Mesothelial cell of epicardium (in vitro differentiated cells): Measurements from ENCODE around the gene R3HDM1. TPM values are rescaled to one million over a fixed set of nuclear protein-coding genes. Genes with fewer than 3 reads are reported as not detected.

Experiments
- DNase-seq, 2 experiments: peaks; one replicate each; pipeline ENCODE4 v3.0.0; 2021; ENCODE audit warnings: low spot score in 2 of 2; ENCODE audit not compliant: unreplicated experiment in 2 of 2
- H3K27ac Mint-ChIP-seq: 2 replicates; pipeline ENCODE4 v1.8.0; 2021; ENCODE audit warnings: mixed read lengths
- H3K27me3 Mint-ChIP-seq: 2 replicates; pipeline ENCODE4 v1.8.0; 2021; ENCODE audit warnings: low read depth, mixed read lengths
- H3K36me3 Mint-ChIP-seq: 2 replicates; pipeline ENCODE4 v1.8.0; 2021; ENCODE audit warnings: mixed read lengths
- H3K4me1 Mint-ChIP-seq: 2 replicates; pipeline ENCODE4 v1.8.0; 2021; ENCODE audit warnings: mixed read lengths
- H3K4me3 Mint-ChIP-seq: 2 replicates; pipeline ENCODE4 v1.8.0; 2021; ENCODE audit warnings: mild to moderate bottlenecking, moderate library complexity, mixed read lengths
- H3K9me3 Mint-ChIP-seq: 2 replicates; pipeline ENCODE4 v1.8.0; 2021; ENCODE audit warnings: mixed read lengths
- CTCF ChIP-seq: fragments of 200-600 bp; sonication (generic); IDR thresholded peaks from one replicate; pipeline ENCODE4 v1.5.0; 2021; ENCODE audit warnings: antibody characterized with exemption; ENCODE audit not compliant: unreplicated experiment
- total RNA-seq: library from RNA; stranded (reverse); gene quantifications from 3 replicates; pipeline ENCODE4 v1.2.1, GENCODE V29; 2021

R3HDM1 gene
- total RNA-seq, 1 donor from 2014 or later: 41.7 TPM

GRCh38 chr2:135504811-135505210 is 26.5 kb upstream of the R3HDM1 start:
- Mint-ChIP-seq H3K4me3 (no peak overlapping the region), H3K27me3 (no peaks in the 10 kb centered on the region), H3K36me3 (peaks cover 40% of the 10 kb centered on the region)

GRCh38 chr2:135510577-135510976 is 20.7 kb upstream of the R3HDM1 start:
- peaks cover 28% of the 10 kb centered on the region for H3K36me3 Mint-ChIP-seq
- peaks cover 20% of the 10 kb centered on the region for H3K9me3 Mint-ChIP-seq
- no peak overlapping the region for H3K27ac Mint-ChIP-seq
- H3K4me3 Mint-ChIP-seq: no peak overlapping the region
- no peak for DNase-seq
- no peak for TF ChIP-seq CTCF
- no peaks in the 10 kb centered on the region for H3K4me1 Mint-ChIP-seq
- H3K27me3 Mint-ChIP-seq: no peaks in the 10 kb centered on the region

More at GRCh38 chr2:135504811-135505210, 26.5 kb upstream of the R3HDM1 start:
- H3K4me1 Mint-ChIP-seq: no peaks in the 10 kb centered on the region
- H3K27ac Mint-ChIP-seq: no peak overlapping the region
- DNase-seq: no peak
- peaks cover 21% of the 10 kb centered on the region for H3K9me3 Mint-ChIP-seq
- TF ChIP-seq CTCF: no peak

GRCh38 chr2:135512099-135512498 is 19.2 kb upstream of the R3HDM1 start:
- TF ChIP-seq CTCF: no peak
- H3K4me1 Mint-ChIP-seq: no peaks in the 10 kb centered on the region
- no peaks in the 10 kb centered on the region for H3K27me3 Mint-ChIP-seq
- H3K4me3 Mint-ChIP-seq: no peak overlapping the region
- H3K36me3 Mint-ChIP-seq: peaks cover 28% of the 10 kb centered on the region
- peaks cover 20% of the 10 kb centered on the region for H3K9me3 Mint-ChIP-seq
- DNase-seq: no peak
- no peak overlapping the region for H3K27ac Mint-ChIP-seq

- no peak overlapping the region for H3K27ac Mint-ChIP-seq
- peaks cover 7% of the 10 kb centered on the region for H3K4me1 Mint-ChIP-seq
These were observed 5.5 kb upstream of the R3HDM1 start for GRCh38 chr2:135525786-135526185.

GRCh38 chr2:135528006-135528405 is 3.3 kb upstream of the R3HDM1 start:
- DNase-seq: no peak
- Mint-ChIP-seq H3K27ac (no peak overlapping the region), H3K9me3 (no peaks in the 10 kb centered on the region), H3K4me1 (peaks cover 13% of the 10 kb centered on the region), H3K27me3 (no peaks in the 10 kb centered on the region), H3K4me3 (no peak overlapping the region), H3K36me3 (peaks cover 3% of the 10 kb centered on the region)
- TF ChIP-seq CTCF: no peak

More at GRCh38 chr2:135525786-135526185, 5.5 kb upstream of the R3HDM1 start:
- Mint-ChIP-seq H3K9me3 (peaks cover 4% of the 10 kb centered on the region), H3K36me3 (peaks cover 11% of the 10 kb centered on the region), H3K27me3 (no peaks in the 10 kb centered on the region), H3K4me3 (no peak overlapping the region)
- TF ChIP-seq CTCF: no peak
- DNase-seq: no peak
